HG02943 (cell line): ENCODE data around the gene COMMD10.

Experiments used
- ATAC-seq: cut with Tn5 transposase; IDR thresholded peaks from one replicate; pipeline ENCODE4 v1.9.1; 2021; ENCODE audit warnings: mild to moderate bottlenecking, low read depth, moderate library complexity; ENCODE audit not compliant: unreplicated experiment

The COMMD10 gene

GRCh38 chr5:116178925-116179324 lies 94.1 kb downstream of the COMMD10 start:
- ATAC-seq, result no peak

GRCh38 chr5:116209166-116209565 lies 124.3 kb downstream of the COMMD10 start:
- ATAC-seq, result no peak

GRCh38 chr5:116212225-116212624 lies 127.4 kb downstream of the COMMD10 start:
- ATAC-seq, result no peak

- no peak for ATAC-seq
Measured at GRCh38 chr5:116216246-116216645, 131.4 kb downstream of the COMMD10 start.

GRCh38 chr5:116225281-116225922 lies 140.6 kb downstream of the COMMD10 start:
- ATAC-seq, result no peak

- no peak for ATAC-seq
Measured at GRCh38 chr5:116229131-116229689, 144.4 kb downstream of the COMMD10 start.

- ATAC-seq, result no peak
Measured at GRCh38 chr5:116231288-116231687, 146.5 kb downstream of the COMMD10 start.

- ATAC-seq, result no peak
Measured at GRCh38 chr5:116234681-116235080, 149.9 kb downstream of the COMMD10 start.

GRCh38 chr5:116237917-116238500 lies 153.2 kb downstream of the COMMD10 start:
- ATAC-seq, result no peak

- no peak for ATAC-seq
Measured at GRCh38 chr5:116242343-116242742, 157.5 kb downstream of the COMMD10 start.

- ATAC-seq, result no peak
Measured at GRCh38 chr5:116248432-116248831, 163.6 kb downstream of the COMMD10 start.

GRCh38 chr5:116249648-116250047 lies 164.8 kb downstream of the COMMD10 start:
- ATAC-seq, result no peak

- ATAC-seq, result no peak
Measured at GRCh38 chr5:116256717-116257116, 171.9 kb downstream of the COMMD10 start.

- no peak for ATAC-seq
Measured at GRCh38 chr5:116265471-116265870, 180.6 kb downstream of the COMMD10 start.

GRCh38 chr5:116271446-116272025 lies 186.7 kb downstream of the COMMD10 start:
- ATAC-seq, result no peak

- no peak for ATAC-seq
Measured at GRCh38 chr5:116272281-116272941, 187.6 kb downstream of the COMMD10 start.

- ATAC-seq, result peak; percentile 99
Measured at GRCh38 chr5:116273448-116274242, 188.8 kb downstream of the COMMD10 start.

- no peak for ATAC-seq
Measured at GRCh38 chr5:116274251-116274650, 189.4 kb downstream of the COMMD10 start.

- no peak for ATAC-seq
Measured at GRCh38 chr5:116275282-116275681, 190.5 kb downstream of the COMMD10 start.

- ATAC-seq, result no peak
Measured at GRCh38 chr5:116276952-116277351, 192.1 kb downstream of the COMMD10 start.
